NOMO-1 (cell line): ENCODE data around the gene CAMK1.

Experiments
- DNase-seq, 2 experiments: peaks; one replicate each; lab custom pipeline; 2025; ENCODE audit not compliant: unreplicated experiment in 2 of 2; lab: John Stamatoyannopoulos, UW

Gene CAMK1

DNA sequence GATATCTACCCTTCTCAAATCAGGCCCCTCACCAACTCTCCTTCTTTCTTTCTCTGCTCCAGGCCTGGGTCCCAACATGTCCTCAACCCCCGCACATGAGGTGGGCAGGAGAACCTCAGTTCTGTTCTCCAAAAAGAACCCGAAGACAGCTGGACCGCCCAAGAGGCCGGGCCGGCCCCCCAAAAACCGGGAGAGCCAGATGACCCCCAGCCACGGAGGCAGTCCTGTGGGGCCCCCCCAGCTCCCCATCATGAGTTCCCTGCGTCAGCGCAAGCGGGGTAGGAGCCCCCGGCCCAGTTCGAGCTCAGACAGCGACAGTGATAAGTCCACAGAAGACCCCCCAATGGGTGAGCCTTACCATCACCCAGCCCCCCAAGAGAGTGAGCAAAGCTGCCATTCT is 25.6 kb downstream of the CAMK1 start:
- DNase-seq: no peak

DNA sequence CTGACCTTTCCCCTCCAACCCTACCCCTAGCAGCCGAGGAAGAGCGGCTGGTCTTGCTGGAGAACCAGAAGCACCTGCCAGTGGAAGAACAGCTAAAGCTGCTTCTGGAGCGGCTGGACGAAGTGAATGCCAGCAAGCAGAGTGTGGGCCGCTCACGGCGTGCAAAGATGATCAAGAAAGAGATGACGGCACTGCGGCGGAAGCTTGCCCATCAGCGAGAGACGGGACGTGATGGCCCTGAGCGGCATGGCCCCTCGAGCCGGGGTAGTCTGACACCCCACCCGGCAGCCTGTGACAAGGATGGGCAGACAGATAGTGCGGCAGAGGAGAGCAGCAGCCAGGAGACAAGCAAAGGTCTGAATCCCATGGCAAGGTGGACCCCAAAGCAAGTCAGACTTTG is 26.2 kb downstream of the CAMK1 start:
- DNase-seq: no peak

DNA sequence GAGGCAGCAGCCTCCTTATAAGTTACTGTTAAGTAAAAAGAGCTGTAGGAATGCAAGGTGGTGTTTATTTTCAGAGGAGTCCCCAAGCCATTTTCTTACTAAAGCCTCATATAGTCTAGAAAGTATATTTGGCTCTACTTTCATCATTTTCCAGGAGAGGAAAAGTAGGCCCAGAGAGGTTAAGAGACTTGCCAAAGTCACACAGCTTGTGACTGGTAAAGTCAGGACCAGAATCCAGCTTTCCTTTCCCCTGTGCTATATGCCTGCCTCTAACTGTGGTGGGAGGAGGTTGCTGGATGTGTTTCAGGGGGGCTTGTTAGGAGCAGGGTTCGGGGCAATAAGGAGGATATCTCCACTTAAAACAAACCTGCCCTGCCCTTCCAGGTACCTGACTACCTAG is 27.2 kb downstream of the CAMK1 start:
- no peak for DNase-seq

DNA sequence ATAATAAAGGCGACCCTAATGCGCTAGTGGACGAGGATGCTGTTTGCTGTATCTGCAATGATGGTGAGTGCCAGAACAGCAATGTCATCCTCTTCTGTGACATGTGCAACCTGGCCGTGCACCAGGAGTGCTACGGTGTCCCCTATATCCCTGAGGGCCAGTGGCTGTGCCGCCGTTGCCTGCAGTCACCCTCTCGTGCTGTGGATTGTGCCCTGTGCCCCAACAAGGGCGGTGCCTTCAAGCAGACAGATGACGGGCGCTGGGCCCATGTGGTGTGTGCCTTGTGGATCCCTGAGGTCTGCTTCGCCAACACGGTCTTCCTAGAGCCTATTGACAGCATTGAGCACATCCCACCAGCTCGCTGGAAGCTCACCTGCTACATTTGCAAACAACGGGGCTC is 30.6 kb downstream of the CAMK1 start:
- DNase-seq: no peak

- DNase-seq: no peak
These were observed 32.9 kb downstream of the CAMK1 start for GRCh38 chr3:9736831-9737230.

DNA sequence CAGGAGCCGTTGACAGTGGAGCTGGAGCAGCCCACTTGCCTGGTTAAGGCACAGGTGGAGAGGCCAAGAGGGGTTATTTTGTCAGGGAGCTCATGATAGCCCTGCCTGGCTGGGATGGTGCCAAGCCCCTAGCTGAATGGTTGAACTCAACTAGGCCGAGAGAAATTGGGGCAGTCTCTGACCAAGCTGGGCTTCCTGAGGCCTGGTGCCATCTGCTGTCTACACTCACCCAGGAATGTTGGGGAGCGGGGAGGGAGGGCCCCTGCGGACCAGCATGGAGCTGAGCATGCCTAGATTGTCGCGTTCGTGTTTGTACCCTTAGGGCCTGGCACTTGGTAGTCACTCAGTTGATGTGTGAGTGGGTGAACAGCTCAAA is 37.0 kb downstream of the CAMK1 start:
- no peak for DNase-seq

GRCh38 chr3:9732080-9732739 is 37.5 kb downstream of the CAMK1 start:
- DNase-seq: peak; percentile 35 to 40

- DNase-seq: peak; percentile 95 to 98
These were observed 38.3 kb downstream of the CAMK1 start, which contains the start of gene BRPF1 for GRCh38 chr3:9731206-9732079. BRPF1 (plus strand) TSS chr3:9731735; CDS start chr3:9734141, 2,406 bp downstream.

DNA sequence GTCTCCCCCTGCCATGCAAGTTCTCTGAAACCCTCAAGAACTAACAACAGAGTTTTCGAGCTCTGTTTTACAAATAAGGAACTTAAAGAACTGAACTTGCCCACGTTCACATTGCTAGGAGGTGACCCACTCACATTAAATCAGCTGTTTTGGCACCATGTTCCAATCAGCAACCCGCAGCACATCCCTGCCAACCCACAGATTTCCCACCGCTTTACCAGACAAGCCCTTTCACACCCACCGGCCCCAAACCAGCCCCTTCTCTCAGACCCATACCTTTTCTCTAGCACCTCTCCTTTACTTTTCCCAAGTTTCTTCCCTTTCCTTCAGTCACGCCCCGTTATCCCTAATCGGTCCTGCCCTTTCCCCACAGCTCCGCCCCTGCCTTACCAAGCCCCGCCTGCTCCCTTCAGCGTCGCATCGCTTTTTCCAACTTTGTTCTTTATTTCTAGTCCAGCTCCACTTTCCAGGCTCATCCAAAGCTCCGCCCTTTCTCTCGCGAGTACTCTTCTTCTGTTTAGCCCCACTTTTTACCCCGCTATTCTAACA is 39.0 kb downstream of the CAMK1 start:
- DNase-seq: no peak

GRCh38 chr3:9729419-9729818 is 40.3 kb downstream of the CAMK1 start:
- no peak for DNase-seq

GRCh38 chr3:9727743-9728142 is 42.0 kb downstream of the CAMK1 start:
- no peak for DNase-seq

GRCh38 chr3:9727041-9727595 is 42.6 kb downstream of the CAMK1 start:
- DNase-seq: peak; percentile 37 to 55

GRCh38 chr3:9725775-9726515 is 43.8 kb downstream of the CAMK1 start:
- DNase-seq: no peak

- peak; percentile 15 to 34 for DNase-seq
These were observed 48.1 kb downstream of the CAMK1 start for GRCh38 chr3:9721700-9722060.

DNA sequence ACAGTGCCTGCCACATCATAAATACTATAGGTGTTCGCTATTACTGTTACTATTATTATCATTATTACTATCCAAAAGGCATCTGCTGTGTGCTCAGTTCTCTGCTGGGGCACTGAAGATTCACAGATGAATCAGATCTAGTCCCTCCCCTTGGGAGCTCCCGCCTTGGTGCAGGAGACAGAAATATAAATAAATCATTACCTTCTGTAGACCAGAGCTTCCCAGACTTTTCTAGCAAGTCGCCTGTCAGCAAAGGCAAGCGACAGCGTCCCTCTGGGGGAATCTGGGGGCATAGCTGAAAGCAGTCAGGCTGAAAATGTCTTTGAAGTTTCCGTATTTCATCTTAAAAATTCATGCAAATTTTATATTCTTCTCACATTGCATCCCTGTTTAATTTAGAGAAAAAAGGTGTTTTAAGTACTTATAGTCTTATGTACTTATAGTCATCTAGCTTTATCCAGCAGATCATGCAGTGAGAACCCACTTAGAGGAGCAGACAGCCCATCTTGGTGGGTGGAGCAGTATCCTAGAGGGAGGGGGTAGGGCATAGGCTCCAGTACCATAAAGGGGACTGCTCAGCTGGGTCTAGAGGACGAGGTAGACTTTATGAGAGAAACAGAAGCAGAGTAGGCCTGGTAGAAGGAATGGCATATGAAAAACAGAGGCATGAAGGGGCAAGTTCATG is 48.6 kb downstream of the CAMK1 start:
- no peak for DNase-seq

DNA sequence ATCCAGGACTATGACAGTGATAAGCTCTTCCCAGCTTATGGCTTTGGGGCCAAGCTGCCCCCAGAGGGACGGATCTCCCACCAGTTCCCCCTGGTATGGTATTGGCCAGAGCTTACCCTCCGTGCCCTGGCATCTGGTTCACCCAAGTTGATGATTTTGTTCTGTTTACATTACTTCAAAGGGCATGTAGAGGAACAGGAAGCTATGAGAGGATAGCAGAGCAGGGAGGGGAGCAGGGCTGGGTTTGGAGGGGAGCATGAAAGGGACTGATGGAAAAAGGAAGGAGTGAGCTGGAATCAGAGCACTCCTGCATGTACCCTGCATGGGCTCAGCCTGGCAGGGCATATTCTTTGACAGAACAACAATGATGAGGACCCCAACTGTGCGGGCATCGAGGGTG is 51.6 kb downstream of the CAMK1 start:
- DNase-seq: no peak

DNA sequence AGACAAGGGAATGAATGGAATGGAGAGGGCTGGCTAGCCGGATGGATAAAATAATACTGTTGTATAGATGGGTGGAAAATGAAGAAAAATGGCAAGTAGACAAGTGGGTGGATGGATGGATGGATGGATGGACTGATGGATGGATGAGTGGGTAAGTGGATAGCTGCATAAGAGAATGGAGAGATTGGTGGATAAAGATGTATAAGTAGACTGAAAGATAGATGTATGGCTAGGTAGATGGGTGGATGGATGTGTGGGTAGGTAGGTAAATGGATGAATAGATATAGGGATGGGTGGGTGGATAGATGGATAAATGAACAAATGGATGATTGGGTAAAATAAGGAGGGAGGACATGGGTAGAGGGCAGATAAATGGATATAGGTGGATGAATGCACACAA is 52.2 kb downstream of the CAMK1 start:
- no peak for DNase-seq

GRCh38 chr3:9716801-9717555 is 52.8 kb downstream of the CAMK1 start:
- DNase-seq: peak in 1 of 2 experiments; percentile 18

DNA sequence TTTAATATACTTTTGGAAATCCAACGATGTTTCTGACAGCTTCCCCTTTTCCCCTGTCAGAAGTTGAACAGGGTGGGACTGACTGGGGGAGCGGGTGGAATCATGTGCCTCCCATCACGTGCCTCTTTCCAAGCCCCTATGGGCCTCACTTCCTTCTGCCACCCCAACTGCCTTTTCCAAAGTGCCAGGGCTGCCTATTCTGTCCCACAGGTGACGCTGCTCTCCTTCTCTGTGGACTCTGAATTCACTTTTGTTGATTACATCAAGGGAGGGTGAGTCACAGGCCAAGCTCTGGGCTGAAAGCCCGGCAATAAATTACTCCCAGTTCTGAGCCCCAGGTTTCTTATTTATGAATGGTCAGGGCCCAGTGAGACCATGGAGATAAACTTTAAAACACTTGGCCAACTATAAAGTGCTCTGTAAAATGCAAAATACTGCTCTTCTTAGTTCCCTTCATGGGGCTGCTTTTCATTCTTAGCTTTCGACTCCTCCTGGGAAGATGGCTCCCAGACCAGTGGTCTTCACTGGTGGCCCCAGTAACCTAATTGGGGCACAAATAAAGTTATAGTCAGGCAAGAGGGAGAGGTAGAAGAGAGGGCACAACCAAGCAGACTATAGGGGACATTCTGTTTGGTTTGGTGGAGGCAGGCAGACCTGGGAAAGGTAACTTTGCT is 53.8 kb downstream of the CAMK1 start:
- peak; percentile 92 to 93 for DNase-seq
